Endometrial microvascular endothelial cells (primary cell): Measurements from ENCODE around the gene C1QTNF4. TPM values are rescaled to one million over a fixed set of nuclear protein-coding genes. Genes with fewer than 3 reads are reported as not detected.
"Not testable (repeated sequence)": the region's sequence is repeated elsewhere in the genome, so short reads cannot be mapped to it uniquely, and the experiment has no call there.

ENCODE experiments used
- in situ Hi-C: cut with HindIII; loops from 2 replicates; pipeline ENCODE4 v1.10.0; 2017; ENCODE audit warnings: low sequenced_read_pairs, low pct_unique_long_range_greater_than_20kb; ENCODE audit errors: inconsistent ontology term
- total RNA-seq: library from RNA; depleted of rRNA; stranded (reverse); fragments of >200 nt; gene quantifications from one replicate; pipeline ENCODE4 v1.2.3, GENCODE V29; 2015; ENCODE audit errors: inconsistent ontology term

The C1QTNF4 gene
- total RNA-seq, 1 donor from 2014 or later, result not detected

- in situ Hi-C loops, result no loop called here
Measured at GRCh38 chr11:47571895-47572294, 22.3 kb downstream of the C1QTNF4 start.

DNA sequence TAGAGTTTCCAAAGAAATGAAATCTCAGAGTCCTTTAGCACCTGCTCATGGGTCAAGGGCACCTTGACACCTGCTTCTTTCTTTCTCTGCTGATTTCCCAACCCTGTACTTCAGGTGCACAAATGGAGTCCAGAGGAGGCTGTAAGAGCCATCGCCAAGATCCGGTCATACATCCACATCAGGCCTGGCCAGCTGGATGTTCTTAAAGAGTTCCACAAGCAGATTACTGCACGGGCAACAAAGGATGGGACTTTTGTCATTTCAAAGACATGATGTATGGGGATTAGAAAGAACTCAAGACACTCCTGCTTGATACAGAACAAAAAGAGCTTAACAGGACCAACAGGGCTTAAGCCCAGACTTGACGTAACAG, 22.9 kb downstream of the C1QTNF4 start:
- in situ Hi-C loops, result no loop called here

- in situ Hi-C loops, result no loop called here
Measured at GRCh38 chr11:47570651-47571356, 23.4 kb downstream of the C1QTNF4 start.

DNA sequence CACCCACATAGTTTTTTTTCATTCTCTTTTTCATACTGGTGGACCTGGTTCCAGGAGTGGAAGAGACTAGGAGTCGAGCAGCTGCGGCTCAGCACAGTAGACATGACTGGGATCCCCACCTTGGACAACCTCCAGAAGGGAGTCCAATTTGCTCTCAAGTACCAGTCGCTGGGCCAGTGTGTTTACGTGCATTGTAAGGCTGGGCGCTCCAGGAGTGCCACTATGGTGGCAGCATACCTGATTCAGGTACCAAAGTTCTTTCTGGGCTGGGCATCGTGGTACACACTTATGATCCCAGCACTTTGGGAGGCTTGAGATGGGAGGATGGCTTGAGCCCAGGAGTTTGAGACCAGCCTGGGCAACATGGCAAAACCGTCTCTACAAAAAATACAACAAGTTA, 24.6 kb downstream of the C1QTNF4 start:
- in situ Hi-C loops, result no loop called here

DNA sequence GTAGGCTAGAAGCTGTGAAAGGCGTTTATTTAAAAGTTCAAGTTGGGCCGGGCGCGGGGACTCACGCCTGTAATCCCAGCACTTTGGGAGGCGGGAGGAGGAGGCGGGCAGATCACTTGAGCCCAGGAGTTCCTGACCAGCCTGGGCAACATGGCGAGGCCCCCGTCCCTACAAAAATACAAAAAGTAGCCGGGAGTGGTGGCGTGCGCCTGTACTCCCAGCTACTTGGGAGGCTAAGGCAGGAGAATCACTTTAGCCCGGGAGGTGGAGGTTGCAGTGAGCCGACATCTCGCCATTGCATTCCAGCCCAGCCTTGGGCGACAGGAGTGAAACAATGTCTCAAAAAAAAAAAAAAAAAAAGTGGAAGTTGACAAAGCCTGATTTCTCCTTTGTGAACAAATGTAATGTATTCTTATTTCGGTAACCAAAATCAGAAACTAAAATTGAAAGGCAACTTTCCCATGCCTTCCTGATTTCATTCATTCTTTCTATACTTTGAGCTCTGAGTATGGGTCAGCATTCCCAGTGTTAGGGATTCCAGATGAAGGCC, 28.0 kb downstream of the C1QTNF4 start:
- in situ Hi-C loops, result no loop called here

- in situ Hi-C loops, result no loop called here
Measured at GRCh38 chr11:47565340-47566148, 28.7 kb downstream of the C1QTNF4 start, which contains the start of gene PTPMT1. PTPMT1 (plus strand) TSS chr11:47565599; CDS start chr11:47565623, 24 bp downstream.

GRCh38 chr11:47564933-47565339, 29.3 kb downstream of the C1QTNF4 start:
- in situ Hi-C loops, result no loop called here

- in situ Hi-C loops, result not testable (repeated sequence)
Measured at GRCh38 chr11:47564366-47564765, 29.8 kb downstream of the C1QTNF4 start.

- in situ Hi-C loops, result not testable (repeated sequence)
Measured at GRCh38 chr11:47562393-47562792, 31.8 kb downstream of the C1QTNF4 start.

GRCh38 chr11:47560426-47560825, 33.8 kb downstream of the C1QTNF4 start:
- in situ Hi-C loops, result no loop called here

DNA sequence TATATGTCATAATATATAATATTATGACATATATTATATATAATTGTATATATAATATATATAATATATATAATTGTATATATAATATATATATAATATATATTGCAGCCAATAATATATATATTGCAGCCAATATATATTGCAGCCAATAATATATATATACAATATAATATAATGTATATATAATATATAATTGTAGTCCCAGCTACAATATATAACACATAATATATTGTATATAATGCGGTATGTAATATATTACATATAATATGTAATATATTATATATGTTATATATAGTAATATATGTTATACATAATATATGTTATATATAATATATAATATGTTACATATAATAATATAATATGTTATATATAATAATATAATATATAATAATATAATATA, 35.5 kb downstream of the C1QTNF4 start:
- in situ Hi-C loops, result no loop called here

GRCh38 chr11:47557004-47557403, 37.2 kb downstream of the C1QTNF4 start:
- in situ Hi-C loops, result not testable (repeated sequence)

- in situ Hi-C loops, result no loop called here
Measured at GRCh38 chr11:47553406-47553743, 40.8 kb downstream of the C1QTNF4 start.

DNA sequence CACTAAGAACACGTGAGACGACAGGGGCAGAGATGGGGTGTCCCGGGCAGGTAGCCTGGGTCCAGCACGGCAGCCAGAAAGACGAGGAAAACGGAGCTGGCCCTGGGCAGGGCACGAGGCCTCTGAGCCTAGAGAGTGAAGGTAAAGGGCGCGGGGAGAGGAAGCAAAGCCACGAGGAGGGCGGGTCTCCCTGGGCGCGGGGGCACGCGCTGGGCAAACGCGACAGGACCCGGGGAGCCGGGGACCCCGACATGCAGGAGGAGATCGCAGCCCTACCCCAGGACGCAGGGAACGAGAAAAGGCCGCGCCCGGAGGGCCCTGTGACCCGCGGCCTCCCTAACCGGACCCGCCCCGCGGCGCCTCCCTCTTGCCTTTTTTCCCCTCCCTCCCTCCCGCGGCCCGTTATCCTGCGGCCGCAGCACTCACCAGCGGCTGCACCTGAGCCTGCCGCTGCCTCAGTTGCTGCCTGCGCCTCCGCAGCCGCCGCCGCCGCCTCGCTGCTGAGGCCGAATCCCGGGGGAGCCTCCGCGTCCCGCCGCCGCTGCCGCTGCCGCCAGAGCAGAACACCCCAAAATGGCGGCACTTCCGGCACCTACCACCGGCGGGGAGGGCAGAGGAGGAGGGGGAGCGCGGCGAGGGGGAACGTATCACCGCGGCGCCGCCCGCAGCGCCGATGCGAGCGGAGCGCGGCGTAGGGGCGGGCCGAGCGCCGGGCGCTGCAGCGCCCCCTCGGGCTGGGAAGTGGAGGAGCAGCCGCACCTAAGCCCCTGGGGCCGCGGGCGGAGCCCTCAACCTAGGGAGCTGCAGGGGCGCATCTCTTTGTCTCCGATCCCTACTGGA, 41.4 kb downstream of the C1QTNF4 start, which contains the start of gene CELF1:
Gene CELF1, minus strand, starts transcription at position 567 of the 840 bp plus-strand sequence. CDS start 53,609 bp downstream, outside the sequence.
- in situ Hi-C loops, result no loop called here

DNA sequence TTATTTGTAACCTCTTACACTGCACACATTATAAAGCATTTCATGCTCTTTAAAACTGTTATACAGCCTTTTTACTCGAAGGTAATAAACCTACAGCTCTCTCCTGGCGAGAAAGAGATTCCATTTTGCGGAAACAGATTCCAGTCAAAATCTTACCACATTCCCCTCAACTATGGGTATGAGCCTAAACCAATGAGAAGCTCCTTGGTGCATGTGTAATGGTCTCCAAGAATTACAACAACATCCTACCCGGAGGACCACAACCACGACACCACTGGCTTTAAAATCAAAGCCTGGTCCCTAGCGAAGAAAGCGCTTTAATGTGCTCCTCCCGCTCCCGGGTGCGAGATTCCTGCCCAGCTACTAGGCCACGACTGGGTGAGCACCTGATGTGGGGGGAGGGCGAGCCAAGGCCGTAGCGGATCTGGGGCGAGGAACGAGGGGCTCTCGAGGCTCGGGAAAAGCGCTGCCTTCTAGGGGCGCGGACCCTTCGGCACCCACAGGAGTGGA, 42.1 kb downstream of the C1QTNF4 start:
- in situ Hi-C loops, result no loop called here

DNA sequence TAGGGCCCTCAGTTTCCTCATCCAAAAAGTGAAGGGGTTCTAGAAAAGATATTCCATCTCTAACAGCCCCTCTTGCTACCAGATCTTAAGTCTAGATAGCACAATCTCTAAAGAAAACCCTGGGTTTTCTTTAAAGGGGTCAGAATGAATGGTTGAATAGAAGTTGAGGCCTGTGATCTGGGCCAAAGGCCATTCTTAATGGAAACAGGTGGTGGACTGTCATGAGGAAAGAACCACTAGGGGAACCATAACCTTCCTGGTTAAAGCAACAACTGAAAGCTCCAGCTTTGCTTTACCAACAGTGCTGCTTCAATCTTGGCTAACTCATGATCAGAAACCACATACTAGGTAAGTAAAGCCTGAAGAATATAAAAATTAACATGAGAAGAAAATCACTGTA, 43.1 kb downstream of the C1QTNF4 start:
- in situ Hi-C loops, result no loop called here

- in situ Hi-C loops, result no loop called here
Measured at GRCh38 chr11:47550288-47551047, 43.7 kb downstream of the C1QTNF4 start.

DNA sequence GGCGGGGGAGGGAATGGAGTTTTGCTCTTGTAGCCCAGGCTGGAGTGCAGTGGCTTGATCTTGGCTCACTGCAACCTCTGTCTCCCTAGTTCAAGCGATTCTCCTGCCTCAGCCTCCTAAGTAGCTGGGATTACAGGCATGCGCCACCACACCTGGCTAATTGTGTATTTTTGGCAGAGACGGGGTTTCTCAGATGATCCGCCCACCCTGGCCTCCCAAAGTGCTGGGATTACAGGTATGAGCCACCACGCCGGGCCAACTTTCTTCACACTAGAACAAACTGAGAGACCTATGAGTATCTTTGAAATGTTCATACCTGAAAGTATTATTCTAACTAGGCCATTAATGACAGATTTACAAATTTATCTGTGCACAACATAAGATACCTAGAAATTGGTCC, 47.9 kb downstream of the C1QTNF4 start:
- in situ Hi-C loops, result not testable (repeated sequence)
